HG03575 (cell line): ENCODE measurements around the gene RAB18.
"Not testable (repeated sequence)": the region's sequence is repeated elsewhere in the genome, so short reads cannot be mapped to it uniquely, and the experiment has no call there.

ENCODE experiments used
- ATAC-seq: cut with Tn5 transposase; IDR thresholded peaks from one replicate; pipeline ENCODE4 v1.9.1; 2021; ENCODE audit not compliant: unreplicated experiment, insufficient number of reproducible peaks, low FRiP score; ENCODE audit errors: extremely low read depth

RAB18 gene

GRCh38 chr10:27504007-27504807 is at the start of gene RAB18:
Gene RAB18 (plus strand): TSS chr10:27504304. CDS start chr10:27504370, 66 bp downstream.
- peak; percentile 94 for ATAC-seq

DNA sequence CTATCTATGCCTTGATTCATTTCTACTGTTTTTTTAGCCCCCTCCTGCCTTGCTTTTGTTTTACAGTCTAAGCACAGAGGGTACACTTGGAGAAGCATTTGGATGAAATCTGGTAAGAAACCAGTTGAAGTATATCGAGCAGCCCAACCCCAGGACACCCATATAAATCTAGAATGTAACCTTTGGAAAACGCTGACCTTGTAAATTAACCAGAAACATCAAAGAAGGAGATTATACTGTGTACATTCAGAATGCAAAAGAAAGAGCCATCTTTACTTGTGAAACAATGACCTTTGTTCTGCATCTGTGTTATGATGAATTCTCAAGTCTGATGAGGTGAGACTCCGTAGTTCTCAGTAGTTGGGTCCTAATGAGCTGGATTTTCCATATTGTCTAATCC is 49.3 kb upstream of the RAB18 start:
- ATAC-seq = no peak

DNA sequence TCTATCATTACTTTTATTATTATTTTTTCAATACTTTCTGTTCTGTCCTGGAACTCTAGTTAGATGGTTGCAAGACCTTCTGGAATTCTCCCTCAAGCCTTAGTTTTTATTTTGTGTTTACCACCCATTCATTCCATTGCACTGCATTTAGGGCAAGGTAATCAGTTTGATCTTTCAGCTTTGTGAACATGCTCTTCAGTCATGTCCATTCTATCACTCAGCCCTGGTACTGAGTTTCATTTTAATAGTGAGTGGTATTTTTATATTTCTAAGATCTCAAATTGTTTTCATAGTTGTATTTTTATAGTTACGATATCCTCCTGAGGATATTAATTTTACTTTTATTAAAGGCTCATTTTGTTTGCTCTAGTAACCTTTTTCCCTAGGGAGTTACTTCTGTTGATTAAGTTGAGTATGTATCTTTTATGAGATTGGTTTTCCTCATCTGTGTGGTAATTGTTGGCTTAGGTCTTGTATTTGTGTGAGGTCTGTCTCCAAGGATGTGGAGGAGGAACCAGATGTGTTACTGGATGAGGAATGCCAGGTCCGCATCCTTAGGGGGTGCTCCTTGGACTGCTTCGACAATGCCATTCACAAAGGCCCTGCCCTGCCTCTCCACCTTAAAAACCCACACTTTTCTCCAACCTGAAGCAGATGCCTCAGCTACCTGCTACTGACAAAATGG is 46.7 kb upstream of the RAB18 start:
- no peak for ATAC-seq

- ATAC-seq = no peak
Measured at GRCh38 chr10:27457966-27458365, 46.1 kb upstream of the RAB18 start.

- no peak for ATAC-seq
Measured at GRCh38 chr10:27461312-27461711, 42.8 kb upstream of the RAB18 start.

GRCh38 chr10:27463961-27464360 is 40.1 kb upstream of the RAB18 start:
- no peak for ATAC-seq

DNA sequence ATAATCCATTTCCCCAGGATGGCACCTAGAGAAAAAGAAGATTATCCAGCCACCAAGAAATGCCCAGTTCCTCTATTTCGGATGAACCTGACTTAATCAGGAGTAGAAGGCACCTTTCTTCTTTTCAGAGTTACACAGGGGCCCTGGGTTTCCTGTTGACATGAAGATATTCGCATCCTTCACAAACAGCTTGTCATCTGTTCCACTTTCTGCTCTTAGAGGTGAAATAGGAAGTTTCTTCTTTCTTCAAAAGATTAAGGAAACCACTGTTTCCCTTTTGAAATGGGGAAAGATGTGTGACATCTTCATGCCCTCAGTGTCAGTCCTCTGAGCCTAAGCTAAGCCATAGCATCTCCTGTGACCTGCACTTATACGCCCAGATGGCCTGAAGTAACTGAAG is 39.1 kb upstream of the RAB18 start:
- ATAC-seq = no peak

- ATAC-seq = not testable (repeated sequence)
Measured at GRCh38 chr10:27465596-27465995, 38.5 kb upstream of the RAB18 start.

GRCh38 chr10:27470885-27471284 is 33.2 kb upstream of the RAB18 start:
- no peak for ATAC-seq

- ATAC-seq = no peak
Measured at GRCh38 chr10:27474741-27475140, 29.4 kb upstream of the RAB18 start.

DNA sequence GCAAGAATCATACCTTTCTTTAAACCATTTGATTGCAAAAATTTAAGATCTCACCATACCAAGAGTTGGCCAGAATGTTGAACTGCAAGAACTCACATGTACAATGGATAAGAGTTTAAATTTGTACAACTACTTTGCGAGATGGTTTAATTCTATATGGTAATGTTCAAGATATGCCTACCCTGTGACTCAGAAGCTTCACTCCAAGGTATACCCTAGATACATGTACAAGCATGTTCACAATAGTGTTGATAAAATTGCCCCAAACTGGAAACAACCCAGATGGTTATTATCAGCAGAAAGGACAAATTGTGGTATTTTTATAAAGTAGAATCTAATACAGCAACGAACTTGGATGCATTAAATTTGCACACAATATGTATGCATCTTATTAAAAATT is 25.1 kb upstream of the RAB18 start:
- no peak for ATAC-seq

GRCh38 chr10:27481486-27481885 is 22.6 kb upstream of the RAB18 start:
- ATAC-seq = no peak

- ATAC-seq = no peak
Measured at GRCh38 chr10:27482984-27483956, 20.8 kb upstream of the RAB18 start.

DNA sequence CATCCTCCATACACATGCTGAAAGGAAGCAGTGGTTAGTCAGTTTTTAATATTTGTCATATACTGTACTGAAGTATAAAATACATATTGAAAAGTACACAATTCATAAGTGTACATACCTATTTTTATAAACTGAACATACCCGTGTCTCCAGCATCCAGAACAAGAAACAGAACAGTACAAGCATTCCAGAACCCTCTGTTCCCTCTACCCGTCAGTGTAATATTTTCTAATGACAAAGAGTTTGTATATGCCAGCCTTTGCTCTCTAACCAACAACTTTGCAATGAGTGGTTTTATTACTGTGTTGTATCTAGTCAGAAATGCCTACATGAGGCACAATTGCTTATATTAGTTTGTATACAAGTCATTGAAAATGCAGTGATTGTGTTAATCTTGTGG is 18.7 kb upstream of the RAB18 start:
- no peak for ATAC-seq

- no peak for ATAC-seq
Measured at GRCh38 chr10:27485986-27486385, 18.1 kb upstream of the RAB18 start.

GRCh38 chr10:27490807-27491206 is 13.3 kb upstream of the RAB18 start:
- no peak for ATAC-seq

- ATAC-seq = no peak
Measured at GRCh38 chr10:27494116-27494805, 9.8 kb upstream of the RAB18 start.

DNA sequence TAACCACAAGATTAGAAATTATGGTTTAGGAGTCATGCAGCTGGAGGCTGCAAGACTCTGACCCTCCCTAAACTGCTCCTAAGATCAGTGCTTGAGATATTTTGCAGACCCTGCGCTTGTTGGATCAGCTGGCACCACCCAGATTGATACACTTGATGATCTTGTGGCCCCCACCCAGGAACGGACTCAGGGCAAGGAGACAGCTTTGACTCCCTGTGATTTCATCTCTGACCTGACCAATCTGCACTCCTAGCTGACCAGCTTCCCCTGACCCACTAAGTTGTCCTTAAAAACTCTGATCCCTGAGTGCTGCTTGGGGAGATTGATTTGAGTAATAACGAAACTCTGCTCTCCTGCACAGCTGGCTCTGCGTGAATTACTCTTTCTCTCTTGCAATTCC is 8.0 kb upstream of the RAB18 start:
- no peak for ATAC-seq

DNA sequence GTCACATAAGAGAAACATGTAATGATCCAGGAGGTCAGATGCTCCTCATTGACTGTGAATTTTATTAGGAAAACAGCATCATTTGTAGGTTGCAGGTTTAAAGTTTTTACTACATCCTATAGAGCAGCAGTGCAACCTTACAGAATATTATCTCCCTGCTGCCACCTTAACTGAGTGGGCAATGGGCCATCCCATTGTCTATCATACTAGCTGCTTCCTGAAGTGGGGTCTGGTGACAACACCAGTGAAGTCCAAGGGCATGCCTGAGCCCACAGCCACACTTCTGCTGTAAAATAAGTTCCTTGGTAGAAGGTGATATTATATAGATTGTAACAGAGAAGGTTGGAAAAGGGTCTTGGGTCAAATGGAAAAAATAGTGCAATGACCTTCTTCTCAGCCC is 4.0 kb upstream of the RAB18 start:
- ATAC-seq = no peak
